NCI-H226 (cell line): ENCODE data around the gene GPR78.
"Not testable (repeated sequence)": the region's sequence is repeated elsewhere in the genome, so short reads cannot be mapped to it uniquely, and the experiment has no call there.

Experiments
- DNase-seq: peaks from one replicate; pipeline ENCODE4 v3.0.0-alpha.2; 2015

The GPR78 gene

GRCh38 chr4:8618961-8619720 is 38.9 kb downstream of the GPR78 start:
- no peak for DNase-seq

GRCh38 chr4:8621135-8621534 is 40.9 kb downstream of the GPR78 start:
- DNase-seq, result not testable (repeated sequence)

GRCh38 chr4:8624601-8625272 is 44.5 kb downstream of the GPR78 start:
- not testable (repeated sequence) for DNase-seq

- not testable (repeated sequence) for DNase-seq
Observed at GRCh38 chr4:8630240-8630905, 50.2 kb downstream of the GPR78 start.

- not testable (repeated sequence) for DNase-seq
Observed at GRCh38 chr4:8631896-8632295, 51.7 kb downstream of the GPR78 start.

- not testable (repeated sequence) for DNase-seq
Observed at GRCh38 chr4:8634773-8635172, 54.6 kb downstream of the GPR78 start.

GRCh38 chr4:8635897-8636554 is 55.8 kb downstream of the GPR78 start:
- not testable (repeated sequence) for DNase-seq
